SK-N-SH (cell line): ENCODE data around the gene TK2.

ENCODE experiments used
- CTCF ChIP-seq: fragments of 200-600 bp; sonication (generic); IDR thresholded peaks from 2 replicates; pipeline ENCODE4 v1.6.1; 2017; ENCODE audit warnings: antibody characterized with exemption, mild to moderate bottlenecking, moderate library complexity
- EZH2phosphoT487 ChIP-seq: fragments of 200-600 bp; sonication (generic); IDR thresholded peaks from 2 replicates; pipeline ENCODE4 v1.6.1; 2017; ENCODE audit warnings: low read depth, mixed run types, mild to moderate bottlenecking, antibody characterized with exemption, moderate library complexity, borderline replicate concordance
- MAX ChIP-seq: IDR thresholded peaks from 2 replicates; pipeline ENCODE4 v1.4.0; 2012; ENCODE audit warnings: low read depth
- RAD21 ChIP-seq: IDR thresholded peaks from 2 replicates; pipeline ENCODE4 v1.6.1; 2012; ENCODE audit warnings: mild to moderate bottlenecking, low read length
- RCOR1 ChIP-seq: fragments of 150-350 bp; IDR thresholded peaks from 2 replicates; pipeline ENCODE4 v1.6.1; 2017; ENCODE audit warnings: antibody characterized with exemption, low read length
- TEAD4 ChIP-seq: IDR thresholded peaks from 2 replicates; pipeline ENCODE4 v1.4.0; 2012; ENCODE audit warnings: mild to moderate bottlenecking, borderline replicate concordance; ENCODE audit not compliant: insufficient read depth
- USF2 ChIP-seq: fragments of 150-350 bp; IDR thresholded peaks from 2 replicates; pipeline ENCODE4 v1.6.1; 2017; ENCODE audit warnings: antibody characterized with exemption, low read length, low read depth, borderline replicate concordance

GRCh38 chr16:66460703-66461102, 89.2 kb downstream of the TK2 start:
- no peak for TF ChIP-seq CTCF
- no peak for TF ChIP-seq TEAD4
- no peak for TF ChIP-seq EZH2phosphoT487
- no peak for TF ChIP-seq MAX
- TF ChIP-seq USF2: no peak
- no peak for TF ChIP-seq RCOR1
- no peak for TF ChIP-seq RAD21
